Stimulated activated CD4-positive, alpha-beta T cell treated with anti-CD3 and anti-CD28 coated beads, Interleukin-4, amount 100 ng/mL, for 48 hours (primary cell): ENCODE results near the gene FZD2.
A peak's percentile ranks its signal among the peaks of the same experiment; 100 is the strongest.
"Not testable (repeated sequence)": the region's sequence is repeated elsewhere in the genome, so short reads cannot be mapped to it uniquely, and the experiment has no call there.

ENCODE experiments used
- DNase-seq, 2 donors: peaks; one replicate each; pipeline ENCODE4 v3.0.0-alpha.2; 2020; ENCODE audit warnings: low read depth in 2 of 2

Gene FZD2

GRCh38 chr17:44546671-44547606, 10.3 kb upstream of the FZD2 start:
- no peak for DNase-seq

GRCh38 chr17:44547625-44548267, 9.5 kb upstream of the FZD2 start:
- DNase-seq: no peak

- DNase-seq: no peak
These were observed 8.7 kb upstream of the FZD2 start for GRCh38 chr17:44548376-44549230.

GRCh38 chr17:44549686-44550085, 7.6 kb upstream of the FZD2 start:
- DNase-seq: no peak

GRCh38 chr17:44552361-44552760, 4.9 kb upstream of the FZD2 start:
- DNase-seq: no peak

- DNase-seq: no peak
These were observed 2.2 kb upstream of the FZD2 start for GRCh38 chr17:44555099-44555498.

- no peak for DNase-seq
These were observed 985 bp upstream of the FZD2 start for GRCh38 chr17:44556166-44556831.

GRCh38 chr17:44557651-44558285, 484 bp downstream of the FZD2 start:
- DNase-seq: peak in 1 of 2 donors; percentile 28

GRCh38 chr17:44558334-44558709, 1.0 kb downstream of the FZD2 start:
- DNase-seq: no peak

GRCh38 chr17:44558710-44559633, 1.7 kb downstream of the FZD2 start:
- DNase-seq: no peak

GRCh38 chr17:44559634-44560554, 2.6 kb downstream of the FZD2 start:
- DNase-seq: no peak

GRCh38 chr17:44561237-44561623, 3.9 kb downstream of the FZD2 start:
- no peak for DNase-seq

- no peak for DNase-seq
These were observed 7.1 kb downstream of the FZD2 start for GRCh38 chr17:44564429-44564828.

- DNase-seq: no peak
These were observed 8.7 kb downstream of the FZD2 start for GRCh38 chr17:44565866-44566443.

- not testable (repeated sequence) for DNase-seq
These were observed 11.1 kb downstream of the FZD2 start for GRCh38 chr17:44568311-44568944.

- DNase-seq: no peak
These were observed 11.9 kb downstream of the FZD2 start for GRCh38 chr17:44568945-44569858.

- DNase-seq: no peak
These were observed 15.5 kb downstream of the FZD2 start for GRCh38 chr17:44572801-44573200.
